SJSA1 (cell line): ENCODE data around the gene FRMD3. TPM values are rescaled to one million over a fixed set of nuclear protein-coding genes. Genes with fewer than 3 reads are reported as not detected.

ENCODE experiments used
- DNase-seq, 2 experiments: peaks; one replicate each; pipeline ENCODE4 v3.0.0-alpha.2; 2015 to 2020; ENCODE audit warnings: low spot score in 2 of 2, low read depth in 1 of 2
- H3K27ac ChIP-seq: fragments of 250-450 bp; sonication (Bioruptor Pico); 2 replicates; pipeline ENCODE4 v1.5.1; 2020; ENCODE audit warnings: mild to moderate bottlenecking, moderate library complexity
- H3K27me3 ChIP-seq: fragments of 250-450 bp; sonication (Bioruptor Pico); replicated peaks from 2 replicates; pipeline ENCODE4 v1.5.1; 2020; ENCODE audit warnings: mild to moderate bottlenecking, moderate library complexity
- H3K36me3 ChIP-seq: fragments of 250-450 bp; sonication (Bioruptor Pico); 2 replicates; pipeline ENCODE4 v1.5.1; 2020; ENCODE audit warnings: mild to moderate bottlenecking
- H3K4me1 ChIP-seq: fragments of 250-450 bp; sonication (Bioruptor Pico); replicated peaks from 2 replicates; pipeline ENCODE4 v1.6.1; 2021; ENCODE audit warnings: mild to moderate bottlenecking
- H3K4me3 ChIP-seq: fragments of 250-450 bp; sonication (Bioruptor Pico); 2 replicates; pipeline ENCODE4 v1.5.1; 2020; ENCODE audit warnings: mild to moderate bottlenecking
- H3K9me3 ChIP-seq: fragments of 250-450 bp; sonication (Bioruptor Pico); replicated peaks from 2 replicates; pipeline ENCODE4 v1.5.1; 2020; ENCODE audit warnings: mild to moderate bottlenecking
- total RNA-seq: library from RNA; depleted of rRNA; stranded (reverse); fragments of >200 nt; shearing (Covaris generic); gene quantifications from 2 replicates; pipeline ENCODE4 v1.2.3, GENCODE V29; 2014

The FRMD3 gene
- total RNA-seq, 1 experiment from 2014 or later: 15.5 TPM

GRCh38 chr9:83456226-83456625 lies 82.0 kb downstream of the FRMD3 start:
- no peak for DNase-seq
- Histone ChIP-seq H3K27me3 (no peaks in the 10 kb centered on the region), H3K36me3 (no peaks in the 10 kb centered on the region), H3K4me1 (no peaks in the 10 kb centered on the region), H3K27ac (no peak overlapping the region), H3K4me3 (no peak overlapping the region), H3K9me3 (no peaks in the 10 kb centered on the region)

- H3K4me3 ChIP-seq: no peak overlapping the region
- no peak overlapping the region for H3K27ac ChIP-seq
- H3K9me3 ChIP-seq: no peaks in the 10 kb centered on the region
- no peaks in the 10 kb centered on the region for H3K36me3 ChIP-seq
- H3K4me1 ChIP-seq: no peaks in the 10 kb centered on the region
- DNase-seq: no peak
- H3K27me3 ChIP-seq: no peaks in the 10 kb centered on the region
Measured at GRCh38 chr9:83454076-83454475, 84.1 kb downstream of the FRMD3 start.

GRCh38 chr9:83451308-83451707 lies 86.9 kb downstream of the FRMD3 start:
- Histone ChIP-seq H3K4me1 (no peaks in the 10 kb centered on the region), H3K27me3 (no peaks in the 10 kb centered on the region), H3K9me3 (no peaks in the 10 kb centered on the region), H3K4me3 (no peak overlapping the region), H3K36me3 (no peaks in the 10 kb centered on the region), H3K27ac (no peak overlapping the region)
- DNase-seq: no peak

- H3K27ac ChIP-seq: no peak overlapping the region
Measured at GRCh38 chr9:83449983-83450382, 88.2 kb downstream of the FRMD3 start.

GRCh38 chr9:83449166-83449565 lies 89.0 kb downstream of the FRMD3 start:
- Histone ChIP-seq H3K27me3 (no peaks in the 10 kb centered on the region), H3K9me3 (no peaks in the 10 kb centered on the region), H3K36me3 (no peaks in the 10 kb centered on the region), H3K27ac (no peak overlapping the region), H3K4me1 (peaks cover 12% of the 10 kb centered on the region), H3K4me3 (no peak overlapping the region)
- no peak for DNase-seq

More at GRCh38 chr9:83449983-83450382, 88.2 kb downstream of the FRMD3 start:
- H3K9me3 ChIP-seq: no peaks in the 10 kb centered on the region
- no peak overlapping the region for H3K4me3 ChIP-seq
- peaks cover 8% of the 10 kb centered on the region for H3K4me1 ChIP-seq
- H3K36me3 ChIP-seq: no peaks in the 10 kb centered on the region
- DNase-seq: no peak
- no peaks in the 10 kb centered on the region for H3K27me3 ChIP-seq

GRCh38 chr9:83448626-83449025 lies 89.6 kb downstream of the FRMD3 start:
- H3K27me3 ChIP-seq: no peaks in the 10 kb centered on the region
- no peak overlapping the region for H3K4me3 ChIP-seq
- H3K4me1 ChIP-seq: peaks cover 13% of the 10 kb centered on the region
- H3K27ac ChIP-seq: no peak overlapping the region
- no peaks in the 10 kb centered on the region for H3K36me3 ChIP-seq
- no peaks in the 10 kb centered on the region for H3K9me3 ChIP-seq
- no peak for DNase-seq

- Histone ChIP-seq H3K36me3 (no peaks in the 10 kb centered on the region), H3K9me3 (no peaks in the 10 kb centered on the region), H3K27me3 (no peaks in the 10 kb centered on the region), H3K27ac (no peak overlapping the region), H3K4me1 (peaks cover 13% of the 10 kb centered on the region), H3K4me3 (no peak overlapping the region)
- no peak for DNase-seq
Measured at GRCh38 chr9:83447351-83447750, 90.8 kb downstream of the FRMD3 start.

GRCh38 chr9:83445703-83446265 lies 92.4 kb downstream of the FRMD3 start:
- Histone ChIP-seq H3K36me3 (no peaks in the 10 kb centered on the region), H3K4me3 (no peak overlapping the region), H3K27ac (no peak overlapping the region), H3K27me3 (no peaks in the 10 kb centered on the region), H3K9me3 (no peaks in the 10 kb centered on the region), H3K4me1 (peaks cover 26% of the 10 kb centered on the region)
- no peak for DNase-seq

GRCh38 chr9:83444110-83444509 lies 94.1 kb downstream of the FRMD3 start:
- 0 out of 2 replicates have a peak, but pooled peaks cover 2% of the 10 kb centered on the region for H3K36me3 ChIP-seq
- H3K9me3 ChIP-seq: no peaks in the 10 kb centered on the region
- no peak for DNase-seq
- H3K27ac ChIP-seq: no peak overlapping the region
- peaks cover 28% of the 10 kb centered on the region for H3K4me1 ChIP-seq
- H3K27me3 ChIP-seq: no peaks in the 10 kb centered on the region
- no peak overlapping the region for H3K4me3 ChIP-seq

- no peak overlapping the region for H3K4me3 ChIP-seq
- peak overlapping the region; percentile 11; the same call in 1 of the 2 replicates for H3K27ac ChIP-seq
- peaks cover 28% of the 10 kb centered on the region for H3K4me1 ChIP-seq
- no peaks in the 10 kb centered on the region for H3K9me3 ChIP-seq
- peak in 1 of 2 experiments; percentile 60 for DNase-seq
- no peaks in the 10 kb centered on the region for H3K27me3 ChIP-seq
- 0 out of 2 replicates have a peak, but pooled peaks cover 4% of the 10 kb centered on the region for H3K36me3 ChIP-seq
Measured at GRCh38 chr9:83441390-83441789, 96.8 kb downstream of the FRMD3 start.

- H3K27ac ChIP-seq: no peak overlapping the region; the same call in 1 of the 2 replicates
- peaks cover 23% of the 10 kb centered on the region for H3K4me1 ChIP-seq
- H3K27me3 ChIP-seq: no peaks in the 10 kb centered on the region
- H3K36me3 ChIP-seq: 0 out of 2 replicates have a peak, but pooled peaks cover 4% of the 10 kb centered on the region
- H3K9me3 ChIP-seq: no peaks in the 10 kb centered on the region
- no peak for DNase-seq
- no peak overlapping the region for H3K4me3 ChIP-seq
Measured at GRCh38 chr9:83440641-83441040, 97.6 kb downstream of the FRMD3 start.

- Histone ChIP-seq H3K27ac (no peak overlapping the region), H3K9me3 (no peaks in the 10 kb centered on the region), H3K4me3 (no peak overlapping the region), H3K36me3 (0 out of 2 replicates have a peak, but pooled peaks cover 4% of the 10 kb centered on the region), H3K27me3 (no peaks in the 10 kb centered on the region), H3K4me1 (peaks cover 28% of the 10 kb centered on the region)
- DNase-seq: no peak
Measured at GRCh38 chr9:83435301-83435700, 102.9 kb downstream of the FRMD3 start.

- Histone ChIP-seq H3K4me3 (no peak overlapping the region), H3K27ac (no peak overlapping the region), H3K36me3 (0 out of 2 replicates have a peak, but pooled peaks cover 4% of the 10 kb centered on the region), H3K9me3 (no peaks in the 10 kb centered on the region), H3K27me3 (no peaks in the 10 kb centered on the region), H3K4me1 (peaks cover 34% of the 10 kb centered on the region)
- no peak for DNase-seq
Measured at GRCh38 chr9:83434254-83434653, 103.9 kb downstream of the FRMD3 start.

- H3K27me3 ChIP-seq: no peaks in the 10 kb centered on the region
- H3K4me3 ChIP-seq: no peak overlapping the region
- no peaks in the 10 kb centered on the region for H3K9me3 ChIP-seq
- DNase-seq: no peak
- H3K4me1 ChIP-seq: peaks cover 34% of the 10 kb centered on the region
- no peaks in the 10 kb centered on the region for H3K36me3 ChIP-seq
- no peak overlapping the region for H3K27ac ChIP-seq
Measured at GRCh38 chr9:83433846-83434245, 104.4 kb downstream of the FRMD3 start.
